ENCODE results near the gene ISOC1.

DNA sequence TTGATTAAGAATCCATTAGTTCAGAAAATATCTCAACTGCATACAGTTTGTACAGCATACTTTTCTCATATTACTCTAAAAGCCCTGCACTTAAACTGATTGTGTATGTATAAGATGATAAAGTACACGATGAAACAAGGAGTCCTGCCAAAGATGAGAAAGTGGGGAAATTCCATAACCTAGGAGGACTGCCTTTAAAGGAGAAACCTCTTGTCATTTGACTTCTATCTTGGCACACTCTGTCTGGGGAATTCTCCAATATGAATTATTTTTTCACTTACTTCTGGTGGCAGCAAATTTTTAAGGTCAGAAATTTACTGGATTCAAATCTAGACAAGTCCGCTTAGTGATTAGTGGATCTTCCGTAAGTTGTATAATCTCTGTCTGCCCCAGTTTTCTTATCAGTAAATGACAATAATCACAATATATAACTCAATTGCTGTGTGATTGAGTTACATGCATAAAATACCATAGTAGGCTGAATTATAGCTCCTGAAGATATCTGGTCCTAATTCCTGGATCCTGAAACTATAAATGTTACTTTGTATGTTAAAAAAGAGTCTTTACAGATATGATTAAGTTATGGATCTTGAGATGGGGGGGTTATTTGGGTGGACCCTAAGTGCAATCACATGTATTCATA is 17.0 kb upstream of the ISOC1 start:
- TF ChIP-seq GATA3 (IDR thresholded peaks at IDR 0.05; ENCODE audit: low read depth, low read length) = no peak
- no peak for TF ChIP-seq GATA2 (IDR thresholded peaks at IDR 0.05; ENCODE audit: low read depth, low read length)

All from SH-SY5Y (cell line).